Stimulated activated naive CD8-positive, alpha-beta T cell treated with anti-CD3 and anti-CD28 coated beads, Interleukin-15, Interleukin-2, amounts not matched to agents 100 ng/mL and 50 ng/mL, for 24 hours (primary cell): ENCODE results near the gene DNAAF3.
"Not testable (repeated sequence)": the region's sequence is repeated elsewhere in the genome, so short reads cannot be mapped to it uniquely, and the experiment has no call there.

Source experiments
- H3K27ac Mint-ChIP-seq: one replicate; pipeline ENCODE4 v1.8.0; 2021; ENCODE audit warnings: mild to moderate bottlenecking, mixed read lengths
- H3K27me3 Mint-ChIP-seq: one replicate; pipeline ENCODE4 v1.8.0; 2021; ENCODE audit warnings: mixed read lengths
- H3K36me3 Mint-ChIP-seq: one replicate; pipeline ENCODE4 v1.8.0; 2021; ENCODE audit warnings: low read depth, mixed read lengths
- H3K4me1 Mint-ChIP-seq: one replicate; pipeline ENCODE4 v1.8.0; 2021; ENCODE audit warnings: low read depth, mixed read lengths
- H3K4me3 Mint-ChIP-seq: one replicate; pipeline ENCODE4 v1.8.0; 2021; ENCODE audit warnings: mild to moderate bottlenecking, mixed read lengths
- H3K9me3 Mint-ChIP-seq: one replicate; pipeline ENCODE4 v1.8.0; 2021; ENCODE audit warnings: mixed read lengths

DNAAF3 gene

DNA sequence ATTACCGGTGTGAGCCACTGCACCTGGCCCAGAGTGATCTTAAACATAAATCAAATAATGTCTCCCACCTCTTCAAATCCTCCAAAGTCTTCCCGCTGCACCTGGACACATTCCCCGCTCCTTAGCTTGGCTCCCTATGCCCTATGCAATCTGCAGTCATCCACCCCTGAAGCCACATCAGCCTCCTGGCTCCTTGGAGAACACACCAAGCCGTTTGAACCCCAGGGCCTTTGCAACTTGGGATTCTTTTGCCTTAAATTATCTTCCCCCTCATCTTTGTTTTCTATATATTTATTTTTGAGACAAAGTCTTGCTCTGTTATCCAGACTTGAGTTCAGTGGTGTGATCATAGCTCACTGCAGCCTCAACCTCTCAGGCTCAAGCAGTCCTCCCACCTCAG, 2.7 kb upstream of the DNAAF3 start:
- no peak overlapping the region for H3K4me3 Mint-ChIP-seq
- peaks cover 7% of the 10 kb centered on the region for H3K36me3 Mint-ChIP-seq
- H3K27ac Mint-ChIP-seq: no peak overlapping the region
- peaks cover 17% of the 10 kb centered on the region for H3K4me1 Mint-ChIP-seq
- peaks cover 4% of the 10 kb centered on the region for H3K9me3 Mint-ChIP-seq
- peaks cover 70% of the 10 kb centered on the region for H3K27me3 Mint-ChIP-seq

DNA sequence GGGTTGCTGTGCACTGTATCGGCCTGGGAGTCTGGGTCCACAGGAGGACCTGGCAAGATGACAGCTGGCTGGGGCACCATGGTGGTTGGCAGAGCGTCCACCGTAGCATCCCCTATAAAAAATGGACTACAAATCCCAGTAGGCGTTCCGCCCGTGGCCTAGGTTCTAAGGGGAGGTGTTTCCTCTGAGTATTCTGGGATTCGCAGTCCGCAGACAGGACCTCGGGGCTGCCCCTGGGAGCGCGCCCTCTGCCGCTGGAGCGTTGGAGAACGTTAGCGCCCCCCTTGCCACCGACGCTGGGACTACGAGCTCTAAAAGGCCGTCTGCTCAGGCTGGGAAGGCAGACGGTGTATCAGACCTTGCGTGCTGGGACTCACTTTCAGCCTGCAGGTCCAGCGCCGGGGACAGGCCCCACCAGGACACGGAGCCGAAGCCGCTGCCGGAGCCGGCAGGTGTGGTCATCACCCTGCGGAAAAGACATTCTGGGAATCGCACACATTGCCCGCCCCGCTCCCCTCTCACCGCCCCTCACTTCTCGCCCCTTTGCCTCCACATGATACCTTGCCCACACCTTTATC, 372 bp downstream of the DNAAF3 start:
- H3K9me3 Mint-ChIP-seq: peaks cover 4% of the 10 kb centered on the region
- H3K4me1 Mint-ChIP-seq: peaks cover 11% of the 10 kb centered on the region
- H3K36me3 Mint-ChIP-seq: peaks cover 7% of the 10 kb centered on the region
- H3K27me3 Mint-ChIP-seq: peaks cover 55% of the 10 kb centered on the region
- no peak overlapping the region for H3K27ac Mint-ChIP-seq
- peak overlapping the region; percentile 22 for H3K4me3 Mint-ChIP-seq

DNA sequence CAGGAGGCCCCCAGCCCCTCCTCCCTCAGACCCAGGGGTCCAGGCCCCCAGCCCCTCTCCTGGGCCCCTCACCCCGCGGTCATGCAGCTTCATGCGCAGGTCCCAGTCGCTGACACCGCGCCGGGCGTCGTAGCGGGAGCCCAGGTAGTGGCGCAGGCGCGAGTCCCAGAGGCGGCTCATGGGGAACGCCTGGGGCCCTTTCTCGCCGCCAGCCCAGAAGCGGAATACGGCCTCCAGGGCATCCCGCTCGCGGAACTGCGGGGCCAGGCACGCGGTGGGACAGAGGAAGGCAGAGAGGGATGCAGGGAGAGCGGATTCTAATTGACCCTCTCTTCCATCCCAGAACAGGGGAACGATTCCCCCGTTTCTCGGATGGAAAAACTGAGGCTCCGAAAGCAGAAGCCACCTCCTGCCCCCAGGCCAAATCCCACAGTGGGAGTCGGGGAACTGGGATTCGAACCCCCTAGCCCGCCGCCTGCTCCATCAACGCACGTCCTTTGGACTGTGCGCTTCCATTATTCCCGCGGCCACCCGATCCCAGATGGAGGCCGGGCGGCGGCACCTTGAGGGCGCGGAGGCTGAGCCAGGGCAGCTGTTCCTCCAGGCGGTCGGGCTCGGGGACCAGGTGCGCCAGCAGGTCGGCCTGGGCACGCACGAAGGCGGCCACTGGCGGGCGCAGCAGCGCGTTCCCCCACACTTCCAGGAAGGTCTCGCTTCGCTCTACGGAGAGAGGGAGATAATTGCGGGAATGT, 4.7 kb downstream of the DNAAF3 start:
- H3K27me3 Mint-ChIP-seq: peaks cover 56% of the 10 kb centered on the region
- H3K4me3 Mint-ChIP-seq: no peak overlapping the region
- H3K4me1 Mint-ChIP-seq: peaks cover 9% of the 10 kb centered on the region
- H3K27ac Mint-ChIP-seq: no peak overlapping the region
- peaks cover 3% of the 10 kb centered on the region for H3K36me3 Mint-ChIP-seq
- no peaks in the 10 kb centered on the region for H3K9me3 Mint-ChIP-seq

DNA sequence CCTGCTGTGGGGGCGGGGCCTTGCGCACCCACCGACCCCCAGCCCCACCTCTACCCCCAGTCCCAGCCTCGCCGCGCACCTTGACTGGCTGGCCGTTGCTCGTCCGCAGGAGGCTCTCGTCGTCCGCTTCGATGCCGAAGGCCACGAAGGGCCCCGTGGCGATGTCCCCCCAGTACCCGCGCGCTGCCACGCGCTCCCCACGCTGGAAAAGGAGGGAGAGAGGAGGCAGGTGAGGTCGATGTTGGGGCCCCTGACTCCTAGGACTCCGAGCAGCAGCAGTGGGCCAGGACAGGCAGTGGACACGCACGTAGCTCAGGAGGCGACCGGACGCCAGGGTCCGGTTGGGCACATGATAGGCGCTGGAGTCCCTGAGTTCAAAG, 5.4 kb downstream of the DNAAF3 start:
- H3K4me3 Mint-ChIP-seq: no peak overlapping the region
- H3K36me3 Mint-ChIP-seq: no peaks in the 10 kb centered on the region
- H3K9me3 Mint-ChIP-seq: no peaks in the 10 kb centered on the region
- H3K27me3 Mint-ChIP-seq: peaks cover 55% of the 10 kb centered on the region
- H3K4me1 Mint-ChIP-seq: peaks cover 7% of the 10 kb centered on the region
- H3K27ac Mint-ChIP-seq: no peak overlapping the region

DNA sequence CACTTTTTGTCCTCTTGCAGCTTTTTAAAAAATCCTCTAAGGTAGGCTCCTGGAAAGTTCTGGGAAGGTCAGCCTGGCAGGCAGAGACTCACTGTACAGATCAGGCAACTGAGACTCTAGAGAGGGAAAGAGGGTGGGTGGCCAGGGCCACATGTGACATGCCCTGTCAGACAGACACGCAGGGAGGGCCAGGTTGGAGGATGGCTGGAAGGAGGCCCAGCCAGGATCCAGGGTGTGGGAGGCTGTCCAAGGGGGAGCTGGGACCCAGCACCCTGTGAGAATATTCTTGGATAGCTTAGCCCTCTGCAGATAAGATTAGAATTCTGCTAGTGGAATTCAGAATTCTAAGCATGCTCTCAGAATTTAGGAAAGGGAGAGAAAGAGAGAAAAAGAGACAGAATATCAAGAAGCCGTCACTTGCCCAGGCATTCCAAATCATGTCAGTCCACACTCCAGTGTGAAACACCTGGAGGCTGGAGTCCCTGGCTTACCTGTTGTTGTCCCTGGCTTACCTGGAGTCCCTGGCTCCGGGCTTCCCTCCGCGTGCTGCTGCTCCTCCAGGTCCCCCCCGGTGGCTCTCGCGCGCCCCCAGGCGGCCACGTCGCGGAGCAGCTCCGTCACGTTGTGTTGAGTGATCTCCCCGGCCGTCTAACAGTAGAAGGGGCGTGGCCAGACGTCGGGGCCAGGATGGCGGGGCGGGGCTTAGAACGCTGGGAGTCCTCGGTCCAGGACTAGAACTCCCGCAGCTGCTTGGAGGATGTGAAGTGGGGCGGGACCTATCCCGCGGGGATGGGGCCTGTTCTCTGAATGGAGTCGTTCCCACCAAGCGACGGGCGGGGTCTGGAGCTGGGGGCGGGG, 6.1 kb downstream of the DNAAF3 start:
- Mint-ChIP-seq H3K4me1 (peaks cover 7% of the 10 kb centered on the region), H3K36me3 (no peaks in the 10 kb centered on the region), H3K4me3 (no peak overlapping the region), H3K27me3 (peaks cover 51% of the 10 kb centered on the region), H3K9me3 (no peaks in the 10 kb centered on the region), H3K27ac (no peak overlapping the region)

DNA sequence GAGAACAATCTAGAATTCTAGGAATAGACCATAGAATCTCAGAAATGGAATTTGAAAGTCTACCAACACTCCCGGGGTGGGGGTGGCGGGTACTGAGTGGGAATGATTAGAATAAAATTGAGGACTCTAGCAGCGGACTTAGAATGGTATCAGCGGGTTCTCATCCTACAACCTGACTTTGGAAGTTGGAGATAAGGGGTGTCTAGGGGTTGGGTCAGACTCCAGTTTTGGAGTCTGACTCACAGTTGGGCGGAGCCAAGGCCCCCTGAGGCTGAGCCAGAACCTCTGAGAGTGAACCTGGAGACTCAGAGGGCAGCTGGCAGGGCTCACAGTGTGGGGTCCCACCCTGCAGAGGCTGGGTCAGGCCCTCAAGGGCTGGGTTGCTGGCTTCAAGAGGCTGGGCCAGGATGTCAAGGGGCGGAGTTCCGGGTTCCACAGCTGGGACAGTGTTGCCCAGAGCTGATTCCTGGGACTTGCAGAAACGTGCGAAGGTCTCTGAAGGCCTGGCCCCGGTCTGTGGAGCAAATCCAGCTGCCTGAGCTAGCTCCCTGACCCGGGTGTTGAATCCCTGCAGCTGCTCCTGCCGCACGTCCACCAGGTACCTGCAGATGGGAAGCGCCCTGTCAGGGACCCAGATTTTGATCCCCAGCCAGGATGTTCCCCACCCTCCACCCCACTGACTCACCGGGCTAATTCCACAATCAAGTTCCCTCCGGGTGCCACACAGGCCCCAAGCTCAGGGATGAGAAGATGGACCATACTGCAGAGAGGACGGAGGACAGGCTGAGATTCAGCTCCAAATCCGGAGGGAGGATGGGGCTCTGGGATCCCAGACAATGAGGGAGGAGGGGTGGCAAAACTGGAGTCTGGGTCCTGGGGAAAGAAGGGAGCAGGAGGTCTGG, 7.3 kb downstream of the DNAAF3 start:
- no peaks in the 10 kb centered on the region for H3K36me3 Mint-ChIP-seq
- no peak overlapping the region for H3K27ac Mint-ChIP-seq
- H3K9me3 Mint-ChIP-seq: no peaks in the 10 kb centered on the region
- H3K4me3 Mint-ChIP-seq: no peak overlapping the region
- peaks cover 46% of the 10 kb centered on the region for H3K27me3 Mint-ChIP-seq
- H3K4me1 Mint-ChIP-seq: peaks cover 10% of the 10 kb centered on the region

DNA sequence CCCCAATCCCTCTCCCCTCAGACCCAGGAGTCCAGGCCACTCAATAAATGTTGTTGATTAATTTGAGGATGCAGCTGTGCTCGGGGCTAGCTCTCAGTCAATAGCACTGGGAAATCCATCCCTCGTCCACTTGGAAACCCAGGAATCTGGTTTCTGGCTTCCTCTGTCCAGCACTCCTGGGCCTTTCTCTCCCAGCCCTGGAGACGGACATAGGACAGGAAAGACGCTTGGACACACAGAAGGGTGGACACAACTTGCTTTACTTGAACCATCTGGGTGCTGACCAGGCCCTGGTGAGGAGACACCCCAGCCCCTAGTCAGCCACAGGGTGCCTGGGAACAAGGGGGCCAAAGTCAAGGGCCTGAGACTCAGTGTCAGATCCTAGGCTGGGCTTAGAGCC, 8.0 kb downstream of the DNAAF3 start:
- no peaks in the 10 kb centered on the region for H3K36me3 Mint-ChIP-seq
- H3K27ac Mint-ChIP-seq: no peak overlapping the region
- H3K4me1 Mint-ChIP-seq: peaks cover 15% of the 10 kb centered on the region
- peaks cover 4% of the 10 kb centered on the region for H3K9me3 Mint-ChIP-seq
- peaks cover 41% of the 10 kb centered on the region for H3K27me3 Mint-ChIP-seq
- no peak overlapping the region for H3K4me3 Mint-ChIP-seq

DNA sequence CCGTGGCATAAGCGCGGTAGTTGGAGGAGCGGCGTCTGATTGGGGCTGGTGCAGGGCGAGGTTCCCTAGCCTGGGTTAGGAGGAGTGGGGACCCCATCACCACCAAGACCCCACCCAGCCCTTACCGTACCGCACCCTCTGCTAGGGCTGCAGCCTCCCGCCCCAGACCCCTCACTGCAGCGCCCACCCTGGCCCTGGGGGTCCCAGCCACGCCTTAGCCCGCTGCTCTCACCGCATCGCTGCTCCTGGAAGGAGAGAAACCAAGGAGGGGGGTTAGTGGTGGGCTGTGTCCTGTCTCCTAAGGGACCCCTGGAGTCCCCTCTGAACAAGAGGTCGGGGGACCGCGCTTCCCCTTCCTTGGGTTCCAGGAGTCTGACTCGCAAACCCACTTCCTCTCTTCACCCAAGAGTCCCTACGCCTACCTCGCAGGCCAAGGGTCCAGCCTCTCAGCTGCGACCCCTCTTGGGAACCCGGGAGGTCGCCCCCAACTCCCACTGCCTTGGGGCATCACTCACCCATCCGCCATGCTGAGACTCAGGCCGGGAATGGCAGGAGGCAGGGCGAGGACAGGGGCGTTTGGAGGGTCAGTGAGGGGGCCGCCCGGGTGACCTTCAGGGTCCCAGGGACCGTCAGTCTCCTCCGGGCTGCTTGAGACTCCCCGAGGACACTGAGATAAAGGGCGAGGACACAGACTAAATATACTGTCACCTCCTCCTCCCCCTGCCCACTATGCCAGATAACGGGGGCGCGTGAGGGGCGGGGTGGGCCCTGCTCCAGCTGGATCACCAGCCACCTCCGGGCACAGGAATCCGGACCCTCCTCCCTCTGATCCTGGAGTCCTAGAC, 9.1 kb downstream of the DNAAF3 start, which contains the start of gene TNNI3:
Gene TNNI3 (minus strand): TSS at position 669 of the 845 bp plus-strand sequence. CDS start 143 bp downstream, at position 526.
- peaks cover 36% of the 10 kb centered on the region for H3K27me3 Mint-ChIP-seq
- no peaks in the 10 kb centered on the region for H3K36me3 Mint-ChIP-seq
- H3K4me3 Mint-ChIP-seq: no peak within 1 kb of the TSS
- H3K27ac Mint-ChIP-seq: no peak within 1 kb of the TSS
- peaks cover 5% of the 10 kb centered on the region for H3K9me3 Mint-ChIP-seq
- H3K4me1 Mint-ChIP-seq: peaks cover 20% of the 10 kb centered on the region

DNA sequence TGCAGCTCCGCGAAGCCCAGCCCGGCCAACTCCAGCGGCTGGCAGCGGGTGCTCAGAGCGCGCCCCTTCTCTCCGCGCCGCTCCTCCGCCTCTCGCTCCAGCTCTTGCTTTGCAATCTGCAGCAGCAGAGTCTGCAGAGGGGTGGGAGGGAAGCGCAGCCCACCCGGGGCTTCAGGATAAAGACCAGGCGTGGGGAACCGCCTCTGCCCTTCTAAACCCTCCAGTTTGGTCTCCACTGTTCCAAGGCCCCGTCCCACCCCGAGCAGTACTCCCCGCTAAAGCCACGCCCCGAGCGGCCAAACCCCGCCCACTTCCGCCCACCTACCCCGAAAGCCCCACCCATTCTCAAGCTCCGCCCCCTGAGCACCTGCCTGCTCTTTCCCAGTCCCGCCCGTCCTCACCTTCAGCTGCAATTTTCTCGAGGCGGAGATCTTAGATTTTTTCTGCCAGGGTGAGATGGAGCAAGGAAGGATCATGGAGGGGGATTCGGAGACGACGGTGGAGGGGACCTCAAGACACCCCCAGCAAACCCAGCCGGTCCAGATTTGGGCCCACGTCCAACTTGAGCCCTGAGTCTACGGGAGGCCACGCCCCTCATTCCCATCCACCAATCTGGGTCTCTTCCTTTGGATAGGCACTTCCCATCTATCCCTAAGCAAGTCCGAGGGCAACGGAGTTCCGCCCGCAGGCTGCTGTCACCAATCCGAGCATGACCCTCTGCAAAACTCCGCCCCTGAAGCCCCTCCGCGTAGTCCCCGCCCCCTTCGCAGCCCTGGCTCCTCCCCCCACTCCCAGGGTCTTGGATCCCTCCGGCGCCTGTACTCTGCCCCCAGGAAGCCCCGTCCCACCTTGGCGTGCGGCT, 10.0 kb downstream of the DNAAF3 start:
- Mint-ChIP-seq H3K4me1 (peaks cover 25% of the 10 kb centered on the region), H3K27ac (no peak overlapping the region), H3K27me3 (peaks cover 35% of the 10 kb centered on the region), H3K4me3 (no peak overlapping the region), H3K9me3 (peaks cover 14% of the 10 kb centered on the region), H3K36me3 (peaks cover 6% of the 10 kb centered on the region)

DNA sequence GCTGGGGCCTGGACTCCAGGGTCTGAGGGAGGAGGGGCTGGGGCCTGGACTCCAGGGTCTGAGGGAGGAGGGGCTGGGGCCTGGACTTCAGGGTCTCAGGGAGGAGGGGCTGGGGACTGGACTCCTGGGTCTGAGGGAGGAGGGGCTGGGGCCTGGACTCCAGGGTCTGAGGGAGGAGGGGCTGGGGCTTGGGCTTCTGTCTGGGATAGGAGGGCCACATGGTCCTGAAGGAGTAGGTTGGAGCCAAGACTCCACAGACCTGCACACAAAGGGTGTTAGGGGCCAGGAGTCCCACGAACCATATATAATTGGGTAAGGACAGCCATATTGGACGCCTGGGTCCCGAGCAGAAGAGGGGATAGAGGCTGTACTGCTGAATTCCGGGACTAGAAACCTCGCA, 10.6 kb downstream of the DNAAF3 start:
- not testable (repeated sequence) for H3K27ac Mint-ChIP-seq, H3K36me3 Mint-ChIP-seq, H3K4me3 Mint-ChIP-seq
- H3K27me3 Mint-ChIP-seq: peaks cover 35% of the 10 kb centered on the region
- H3K9me3 Mint-ChIP-seq: peaks cover 15% of the 10 kb centered on the region
- peaks cover 25% of the 10 kb centered on the region for H3K4me1 Mint-ChIP-seq

DNA sequence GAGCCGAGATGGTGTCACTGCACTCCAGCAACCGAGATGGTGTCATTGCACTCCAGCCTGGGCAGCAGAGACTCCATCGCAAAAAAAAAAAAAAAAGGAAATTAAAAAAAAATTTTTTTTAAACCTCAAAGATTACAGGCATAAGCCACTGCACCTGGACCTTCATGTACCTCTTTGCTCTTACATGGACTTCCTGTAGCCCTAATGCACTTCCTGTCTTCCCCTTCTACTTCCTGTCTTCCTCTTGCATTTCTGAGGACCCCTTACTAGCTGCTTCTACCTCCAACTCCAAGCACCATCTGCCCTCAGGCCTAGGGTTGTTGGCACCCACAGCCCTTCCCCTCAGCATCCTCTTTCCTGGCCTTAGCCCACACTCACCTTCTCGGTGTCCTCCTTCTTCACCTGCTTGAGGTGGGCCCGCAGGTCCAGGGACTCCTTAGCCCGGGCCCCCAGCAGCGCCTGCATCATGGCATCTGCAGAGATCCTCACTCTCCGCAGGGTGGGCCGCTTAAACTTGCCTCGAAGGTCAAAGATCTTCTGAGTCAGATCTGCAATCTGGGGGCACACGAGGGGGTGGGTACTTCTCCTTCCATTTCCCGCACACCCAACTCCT, 12.7 kb downstream of the DNAAF3 start:
- H3K4me1 Mint-ChIP-seq: peaks cover 22% of the 10 kb centered on the region
- peaks cover 6% of the 10 kb centered on the region for H3K36me3 Mint-ChIP-seq
- no peak overlapping the region for H3K4me3 Mint-ChIP-seq
- H3K27ac Mint-ChIP-seq: no peak overlapping the region
- peaks cover 15% of the 10 kb centered on the region for H3K9me3 Mint-ChIP-seq
- H3K27me3 Mint-ChIP-seq: peaks cover 36% of the 10 kb centered on the region

DNA sequence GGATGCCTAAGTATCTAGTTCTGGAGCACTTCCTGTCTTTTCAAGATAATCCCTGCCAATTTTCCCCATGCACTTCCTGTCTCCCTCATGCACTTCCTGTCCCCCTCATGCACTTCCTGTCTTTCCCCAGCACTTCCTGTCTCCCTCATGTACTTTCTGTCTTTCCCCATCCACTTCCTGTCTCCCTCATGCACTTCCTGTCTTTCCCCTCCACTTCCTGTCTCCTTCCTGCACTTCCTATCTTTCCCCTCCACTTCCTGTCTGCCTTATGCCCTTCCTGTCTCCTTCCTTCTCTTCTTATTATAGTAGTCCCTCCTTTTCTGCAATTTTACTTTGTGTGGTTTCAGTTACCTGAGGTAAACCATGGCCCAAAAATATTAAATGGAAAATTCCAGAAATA, 14.4 kb downstream of the DNAAF3 start:
- Mint-ChIP-seq H3K9me3 (peaks cover 15% of the 10 kb centered on the region), H3K27me3 (peaks cover 32% of the 10 kb centered on the region), H3K36me3 (peaks cover 6% of the 10 kb centered on the region), H3K27ac (peak overlapping the region; percentile 59), H3K4me3 (no peak overlapping the region), H3K4me1 (peaks cover 22% of the 10 kb centered on the region)
